GM12878 (cell line): ENCODE results near the gene CCDC85A. TPM values are rescaled to one million over a fixed set of nuclear protein-coding genes. Genes with fewer than 3 reads are reported as not detected.
A peak's percentile ranks its signal among the peaks of the same experiment; 100 is the strongest.

Source experiments
- ATAC-seq: fragments of 200-7000 bp; cut with Tn5 transposase; 3 replicates; pipeline ENCODE4 v1.9.1; 2020; ENCODE audit warnings: mild to moderate bottlenecking, moderate library complexity
- BruUV-seq: library from RNA; stranded (reverse); fragments of 400-500 nt; replicated peaks from 2 replicates; lab custom pipeline; 2021; lab: Mats Ljungman, UMichigan
- CTCF ChIA-PET: fragments of 300-600 bp; sonication (Branson Sonifier 250); formaldehyde crosslinking; extraction: SDS; loops from one replicate; lab custom pipeline; 2021; ENCODE audit warnings: inconsistent platforms; lab: Yijun Ruan, JAX
- POLR2A ChIA-PET: fragments of 350-600 bp; formaldehyde crosslinking; extraction: SDS; loops from one replicate; lab custom pipeline; 2021; ENCODE audit warnings: inconsistent platforms; lab: Charles Lee
- RAD21 ChIA-PET: fragments of 300-600 bp; sonication (Branson Sonifier 250); formaldehyde crosslinking; loops from one replicate; lab custom pipeline; 2023; ENCODE audit warnings: antibody characterized with exemption; ENCODE audit not compliant: unreplicated experiment; lab: Charles Lee
- SMC1A ChIA-PET: fragments of 300-600 bp; sonication (Branson Sonifier 250); formaldehyde crosslinking; loops from one replicate; lab custom pipeline; 2023; ENCODE audit not compliant: unreplicated experiment, uncharacterized antibody; lab: Charles Lee
- DNase-seq: peaks from one replicate; pipeline ENCODE4 v3.0.0-alpha.2; 2011; ENCODE audit warnings: low read depth, low spot score
- FAIRE-seq: peaks from 3 replicates; lab custom pipeline; 2011; peaks lifted over from hg19 to GRCh38; lab: Jason Lieb, UNC
- H2AFZ ChIP-seq: 2 replicates; pipeline ENCODE4 v1.6.0; 2011; ENCODE audit warnings: low read depth, low read length, control low read depth; ENCODE audit not compliant: control insufficient read depth
- H3K27ac ChIP-seq: 2 replicates; pipeline ENCODE4 v1.5.1; 2011; ENCODE audit warnings: control low read depth; ENCODE audit not compliant: control insufficient read depth, insufficient read depth
- H3K27me3 ChIP-seq, 2 experiments: replicated peaks in 1 of 2; 2 replicates each; pipeline versions ENCODE4 v1.6.0 to v1.6.1; 2011; ENCODE audit warnings: low read length in 1 of 2; ENCODE audit not compliant: control insufficient read depth in 2 of 2, insufficient read depth in 2 of 2
- H3K36me3 ChIP-seq, 2 experiments: 2 replicates each; pipeline ENCODE4 v1.5.1; 2011; ENCODE audit warnings: low read length in 1 of 2; ENCODE audit not compliant: control insufficient read depth in 2 of 2, insufficient read depth in 2 of 2
- H3K4me1 ChIP-seq: 2 replicates; pipeline ENCODE4 v1.6.1; 2011; ENCODE audit warnings: mild to moderate bottlenecking, low read length, moderate library complexity, mixed read lengths; ENCODE audit not compliant: control insufficient read depth, insufficient read depth
- H3K4me2 ChIP-seq: 2 replicates; pipeline ENCODE4 v1.6.0; 2011; ENCODE audit warnings: control low read depth; ENCODE audit not compliant: control insufficient read depth, insufficient read depth
- H3K4me3 ChIP-seq: fragments of 200-600 bp; sonication (generic); 2 replicates; pipeline ENCODE4 v1.5.1; 2016
- H3K79me2 ChIP-seq: 2 replicates; pipeline ENCODE4 v1.6.0; 2011; ENCODE audit warnings: low read length; ENCODE audit not compliant: control insufficient read depth, insufficient read depth
- H3K9ac ChIP-seq: 2 replicates; pipeline ENCODE4 v1.8.0; 2011; ENCODE audit warnings: low read length, control low read depth, mixed read lengths; ENCODE audit not compliant: control insufficient read depth, insufficient read depth
- H3K9me3 ChIP-seq: replicated peaks from 3 replicates; pipeline ENCODE4 v1.5.1; 2011; ENCODE audit warnings: mild to moderate bottlenecking, low read length; ENCODE audit not compliant: control insufficient read depth, insufficient read depth
- H4K20me1 ChIP-seq: 2 replicates; pipeline ENCODE4 v1.6.0; 2011; ENCODE audit not compliant: control insufficient read depth, insufficient read depth
- CEBPB ChIP-seq, 2 experiments: fragments of 150-350 bp in 1 of 2; IDR thresholded peaks; 2 replicates each; pipeline ENCODE4 v1.6.1; 2012 to 2014; ENCODE audit warnings: low read depth in 2 of 2, low read length in 2 of 2, borderline replicate concordance in 1 of 2, inconsistent platforms in 1 of 2
- KAT2A ChIP-seq: conservative IDR thresholded peaks from 2 replicates; pipeline ENCODE4 v1.6.1; 2011; ENCODE audit warnings: low read depth, low read length; ENCODE audit not compliant: control insufficient read depth
- LARP7 ChIP-seq: fragments of 450-650 bp; IDR thresholded peaks from 2 replicates; pipeline ENCODE4 v1.6.1; 2017; ENCODE audit warnings: mild to moderate bottlenecking
- MTA2 ChIP-seq: fragments of 450-650 bp; IDR thresholded peaks from 2 replicates; pipeline ENCODE4 v1.6.1; 2016; ENCODE audit warnings: low read depth, mild to moderate bottlenecking, moderate library complexity
- NFYA ChIP-seq: IDR thresholded peaks from 2 replicates; pipeline ENCODE4 v1.6.1; 2011; ENCODE audit warnings: low read depth, mild to moderate bottlenecking, low read length, improper control_type of control experiment, borderline replicate concordance
- NR2F1 ChIP-seq: fragments of 450-650 bp; conservative IDR thresholded peaks from 2 replicates; pipeline ENCODE4 v1.6.1; 2017; ENCODE audit warnings: mild to moderate bottlenecking
- POLR2AphosphoS2 ChIP-seq: IDR thresholded peaks from 2 replicates; pipeline ENCODE4 v1.6.1; 2011; ENCODE audit warnings: low read depth, mild to moderate bottlenecking, low read length, improper control_type of control experiment, moderate library complexity
- RB1 ChIP-seq: fragments of 450-650 bp; formaldehyde crosslinking; IDR thresholded peaks from 2 replicates; pipeline ENCODE4 v1.6.1; 2017; ENCODE audit warnings: mild to moderate bottlenecking, borderline replicate concordance
- SUPT20H ChIP-seq: IDR thresholded peaks from 2 replicates; pipeline ENCODE4 v1.6.1; 2011; ENCODE audit warnings: low read depth, mild to moderate bottlenecking, low read length, moderate library complexity, borderline replicate concordance; ENCODE audit not compliant: control insufficient read depth
- TAF1 ChIP-seq: IDR thresholded peaks from 2 replicates; pipeline ENCODE4 v1.6.1; 2011; ENCODE audit warnings: mild to moderate bottlenecking, low read depth, low read length, borderline replicate concordance
- ZNF207 ChIP-seq: fragments of 450-650 bp; IDR thresholded peaks from 2 replicates; pipeline ENCODE4 v1.6.1; 2014; ENCODE audit warnings: antibody characterized with exemption, mild to moderate bottlenecking, borderline replicate concordance
- ZNF217 ChIP-seq: fragments of 450-650 bp; IDR thresholded peaks from 2 replicates; pipeline ENCODE4 v1.6.1; 2017; ENCODE audit warnings: antibody characterized with exemption, mild to moderate bottlenecking
- ZNF592 ChIP-seq: fragments of 450-650 bp; IDR thresholded peaks from 2 replicates; pipeline ENCODE4 v1.6.1; 2017; ENCODE audit warnings: mild to moderate bottlenecking, moderate library complexity
- ZNF622 ChIP-seq: fragments of 450-650 bp; IDR thresholded peaks from 2 replicates; pipeline ENCODE4 v1.6.1; 2017; ENCODE audit warnings: mild to moderate bottlenecking, inconsistent platforms
- ZZZ3 ChIP-seq: IDR thresholded peaks from 2 replicates; pipeline ENCODE4 v1.6.1; 2011; ENCODE audit warnings: low read depth; ENCODE audit not compliant: control insufficient read depth, insufficient read length
- WGBS: methylation state at CpG from one replicate; pipeline ENCODE4 v1.1.6; 2016; ENCODE audit warnings: low lambda C conversion rate; ENCODE audit not compliant: insufficient replicate concordance, insufficient coverage; ENCODE audit errors: missing lambda C conversion rate; 5-methylcytosine and 5-hydroxymethylcytosine counted together
- in situ Hi-C: fragments of 300-500 bp; cut with MboI; formaldehyde crosslinking; loops from 9 replicates; pipeline ENCODE4 v1.14.3; 2018; ENCODE audit warnings: mixed read lengths
- intact Hi-C: fragments of 100-400 bp; cut with micrococcal nuclease; formaldehyde crosslinking; loops from one replicate; pipeline ENCODE4 v1.14.2; 2022; ENCODE audit not compliant: unreplicated experiment
- polyA plus RNA-seq, 11 experiments: library from polyadenylated mRNA; depleted of rRNA in 4 of 11; unstranded in 6 of 11; stranded (reverse) in 5 of 11; fragments of >200 nt; fragmentation: Nextera tagmentation in 4 of 11; fragmentation: Illumina TruSeq in 1 of 11; extraction: Ambion mirVana in 4 of 11; extraction: Trizol in 1 of 11; gene quantifications; 1 replicate in 1 of 11; 2 replicates in 10 of 11; pipeline versions ENCODE4 v1.2.1 to v1.2.3, GENCODE V29; 2011 to 2016; ENCODE audit warnings: inconsistent platforms in 2 of 11, missing spikeins in 2 of 11, low read depth in 1 of 11
- total RNA-seq, 4 experiments: library from RNA; depleted of rRNA in 3 of 4; stranded (reverse); fragments of >200 nt in 3 of 4; fragmentation: Illumina TruSeq in 1 of 4; extraction: Trizol in 1 of 4; gene quantifications; 2 replicates each; pipeline versions ENCODE4 v1.2.1 to v1.2.3, GENCODE V29; 2013 to 2021
- TF ChIP-seq, protein P1 (sequence below): fragments of 450-650 bp; conservative IDR thresholded peaks from 2 replicates; pipeline ENCODE4 v1.6.1; 2017; ENCODE audit warnings: mild to moderate bottlenecking, moderate library complexity

Gene CCDC85A
- total and polyA plus RNA-seq, 10 of the 15 experiments (the other 5 are each of a cell fraction or from before 2014, with no cell fraction given): 0.02 to 0.57 (median 0.04) TPM; not detected in 7

DNA sequence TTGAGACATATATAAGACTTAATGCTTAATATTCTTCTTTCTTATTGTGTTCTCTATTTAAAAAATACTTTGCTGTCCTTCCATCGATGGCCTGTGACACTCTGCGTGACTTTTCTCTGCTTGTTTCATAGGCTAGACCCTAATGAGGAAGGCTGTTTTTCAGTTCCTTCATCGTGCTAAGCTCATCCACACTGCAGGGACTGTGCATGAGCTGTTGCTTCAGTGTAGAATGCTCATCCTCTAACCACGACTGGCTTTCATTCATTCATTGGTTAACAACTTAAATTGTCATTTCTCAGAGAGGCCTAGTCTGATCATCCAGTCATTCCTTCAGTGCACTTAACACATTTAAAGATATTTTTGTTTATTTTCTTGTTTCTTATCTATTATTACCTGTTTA lies 134.4 kb downstream of the CCDC85A start (continued):
- TF ChIP-seq ZZZ3: no peak
- TF ChIP-seq ZNF217: no peak
- TF ChIP-seq RB1: no peak
- TF ChIP-seq, protein P1, sequence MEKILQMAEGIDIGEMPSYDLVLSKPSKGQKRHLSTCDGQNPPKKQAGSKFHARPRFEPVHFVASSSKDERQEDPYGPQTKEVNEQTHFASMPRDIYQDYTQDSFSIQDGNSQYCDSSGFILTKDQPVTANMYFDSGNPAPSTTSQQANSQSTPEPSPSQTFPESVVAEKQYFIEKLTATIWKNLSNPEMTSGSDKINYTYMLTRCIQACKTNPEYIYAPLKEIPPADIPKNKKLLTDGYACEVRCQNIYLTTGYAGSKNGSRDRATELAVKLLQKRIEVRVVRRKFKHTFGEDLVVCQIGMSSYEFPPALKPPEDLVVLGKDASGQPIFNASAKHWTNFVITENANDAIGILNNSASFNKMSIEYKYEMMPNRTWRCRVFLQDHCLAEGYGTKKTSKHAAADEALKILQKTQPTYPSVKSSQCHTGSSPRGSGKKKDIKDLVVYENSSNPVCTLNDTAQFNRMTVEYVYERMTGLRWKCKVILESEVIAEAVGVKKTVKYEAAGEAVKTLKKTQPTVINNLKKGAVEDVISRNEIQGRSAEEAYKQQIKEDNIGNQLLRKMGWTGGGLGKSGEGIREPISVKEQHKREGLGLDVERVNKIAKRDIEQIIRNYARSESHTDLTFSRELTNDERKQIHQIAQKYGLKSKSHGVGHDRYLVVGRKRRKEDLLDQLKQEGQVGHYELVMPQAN: no peak
- no peak for TF ChIP-seq LARP7
- no peak for TF ChIP-seq ZNF207
- peak; percentile 59 for TF ChIP-seq MTA2

DNA sequence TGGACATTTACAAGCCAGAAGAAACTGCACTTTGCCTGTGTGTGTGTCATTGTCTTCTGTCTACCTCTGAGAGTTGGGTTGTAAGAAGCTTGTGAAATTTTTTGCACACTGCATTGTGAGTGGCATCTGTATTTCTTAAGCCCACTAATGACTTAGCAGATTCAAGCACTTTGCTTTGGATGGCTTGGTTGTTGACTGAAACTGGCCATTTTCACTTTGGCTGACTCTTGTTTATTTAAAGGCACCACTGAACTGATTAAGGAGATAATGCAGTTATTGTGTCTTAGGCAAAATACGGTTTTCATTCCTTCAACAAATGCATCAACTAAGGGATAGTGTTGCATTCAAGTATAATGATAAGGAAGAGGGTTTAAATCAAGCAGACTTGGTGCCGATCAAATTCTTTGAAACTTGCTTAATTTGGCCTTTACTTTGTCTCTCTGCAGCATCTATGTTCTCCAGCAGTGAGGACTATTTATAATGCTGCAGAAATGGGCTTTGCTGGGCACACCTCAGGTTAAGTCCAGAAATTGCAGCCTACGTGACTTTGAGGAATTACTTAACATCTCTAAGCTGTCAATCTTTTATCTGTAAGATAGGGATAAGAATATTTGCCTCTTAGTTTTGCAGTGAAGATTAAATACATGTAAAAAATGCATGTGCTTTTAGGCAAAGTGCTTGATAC lies 142.0 kb downstream of the CCDC85A start:
- RAD21 ChIA-PET: no interaction called here
- intact Hi-C loops: no loop called here
- Histone ChIP-seq H3K4me3 (no peak overlapping the region), H3K36me3 (no peaks in the 10 kb centered on the region), H3K27me3 (no peaks in the 10 kb centered on the region), H3K9ac (no peak overlapping the region), H3K27ac (no peak overlapping the region), H3K4me2 (no peak overlapping the region), H3K9me3 (no peaks in the 10 kb centered on the region), H3K79me2 (no peaks in the 10 kb centered on the region), H4K20me1 (no peaks in the 10 kb centered on the region), H2AFZ (no peak overlapping the region), H3K4me1 (no peaks in the 10 kb centered on the region)
- WGBS: 15% methylated on average over 3 of the region's 3 CpGs
- CTCF ChIA-PET: no interaction called here
- POLR2A ChIA-PET: no interaction called here
- ATAC-seq (no peak), FAIRE-seq (no peak), DNase-seq (no peak)
- BruUV-seq: no TSS peak
- in situ Hi-C loops: no loop called here
- SMC1A ChIA-PET: interaction anchor here (1.0 kb wide), 1 partner anchor 140 kb away, joined by 3 read pairs; no protein-coding TSS in a partner anchor
- TF ChIP-seq NR2F1 (no peak), POLR2AphosphoS2 (no peak), ZNF592 (no peak), ZNF622 (no peak), ZNF207 (no peak), TAF1 (no peak), NFYA (no peak), SUPT20H (no peak), CEBPB (IDR thresholded peaks at IDR 0.05; ENCODE audit: borderline replicate concordance in 1 of 2, low read depth in 2 of 2, low read length in 2 of 2) (no peak), KAT2A (no peak)
